Omental fat pad (tissue), 4 donors: ENCODE data around the gene MYADM. TPM values are rescaled to one million over a fixed set of nuclear protein-coding genes. Genes with fewer than 3 reads are reported as not detected.

ENCODE experiments used
- ATAC-seq: fragments of 150-250 bp; one replicate; pipeline ENCODE4 v1.9.1; 2016; ENCODE audit warnings: mild to moderate bottlenecking, moderate library complexity; ENCODE audit not compliant: low FRiP score
- DNase-seq: peaks from one replicate; pipeline ENCODE4 v3.0.0-alpha.2; 2019; ENCODE audit warnings: low spot score
- total RNA-seq, 4 donors: library from RNA; depleted of rRNA; stranded (reverse); fragments of >200 nt; gene quantifications; one replicate each; pipeline ENCODE4 v1.1.0, GENCODE V29; 2016
- TF ChIP-seq, protein P1 (sequence below), 3 donors: fragments of 450-650 bp; IDR thresholded peaks; one replicate each; pipeline ENCODE4 v1.5.1; 2016 to 2017; ENCODE audit warnings: antibody characterized with exemption in 3 of 3, mild to moderate bottlenecking in 3 of 3, moderate library complexity in 2 of 3

MYADM gene
- total RNA-seq, 4 donors from 2014 or later: 50.6 to 346 (median 97.8) TPM

- no peak for ATAC-seq
- no peak for DNase-seq
- TF ChIP-seq, protein P1, sequence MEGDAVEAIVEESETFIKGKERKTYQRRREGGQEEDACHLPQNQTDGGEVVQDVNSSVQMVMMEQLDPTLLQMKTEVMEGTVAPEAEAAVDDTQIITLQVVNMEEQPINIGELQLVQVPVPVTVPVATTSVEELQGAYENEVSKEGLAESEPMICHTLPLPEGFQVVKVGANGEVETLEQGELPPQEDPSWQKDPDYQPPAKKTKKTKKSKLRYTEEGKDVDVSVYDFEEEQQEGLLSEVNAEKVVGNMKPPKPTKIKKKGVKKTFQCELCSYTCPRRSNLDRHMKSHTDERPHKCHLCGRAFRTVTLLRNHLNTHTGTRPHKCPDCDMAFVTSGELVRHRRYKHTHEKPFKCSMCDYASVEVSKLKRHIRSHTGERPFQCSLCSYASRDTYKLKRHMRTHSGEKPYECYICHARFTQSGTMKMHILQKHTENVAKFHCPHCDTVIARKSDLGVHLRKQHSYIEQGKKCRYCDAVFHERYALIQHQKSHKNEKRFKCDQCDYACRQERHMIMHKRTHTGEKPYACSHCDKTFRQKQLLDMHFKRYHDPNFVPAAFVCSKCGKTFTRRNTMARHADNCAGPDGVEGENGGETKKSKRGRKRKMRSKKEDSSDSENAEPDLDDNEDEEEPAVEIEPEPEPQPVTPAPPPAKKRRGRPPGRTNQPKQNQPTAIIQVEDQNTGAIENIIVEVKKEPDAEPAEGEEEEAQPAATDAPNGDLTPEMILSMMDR (IDR thresholded peaks at IDR 0.05): no peak
Measured at GRCh38 chr19:53903055-53903680, 35.5 kb downstream of the MYADM start.

GRCh38 chr19:53904909-53905308, 37.2 kb downstream of the MYADM start:
- no peak for DNase-seq
- TF ChIP-seq, protein P1 (IDR thresholded peaks at IDR 0.05): no peak
- ATAC-seq: no peak

GRCh38 chr19:53905787-53906186, 38.1 kb downstream of the MYADM start:
- TF ChIP-seq, protein P1 (IDR thresholded peaks at IDR 0.05): no peak
- ATAC-seq (no peak), DNase-seq (no peak)

GRCh38 chr19:53906211-53907192, 38.8 kb downstream of the MYADM start:
- no peak for DNase-seq
- TF ChIP-seq, protein P1 (IDR thresholded peaks at IDR 0.05): peak in 1 of 3 donors; percentile 33
- ATAC-seq: no peak

DNA sequence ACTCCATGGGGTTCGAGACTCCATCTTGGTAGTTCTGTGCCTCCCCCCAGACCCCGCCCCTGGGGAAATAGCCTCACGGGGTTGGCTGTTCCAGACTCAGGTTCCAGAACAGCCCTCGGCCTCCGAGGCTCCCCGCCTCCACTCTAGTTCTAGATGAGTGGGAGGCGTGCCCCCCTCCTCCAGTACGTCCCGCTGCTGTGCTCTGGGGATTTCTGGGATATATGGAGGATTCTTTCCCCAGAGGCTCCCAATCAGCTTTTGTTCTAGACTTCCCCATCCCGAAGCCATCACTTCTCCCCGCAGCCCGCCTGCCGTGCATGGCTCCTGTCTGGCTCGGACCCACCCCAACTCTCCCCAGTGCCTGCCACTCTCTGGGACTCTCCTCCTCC, 39.5 kb downstream of the MYADM start:
- DNase-seq (no peak), ATAC-seq (no peak)
- TF ChIP-seq, protein P1 (IDR thresholded peaks at IDR 0.05): no peak

DNA sequence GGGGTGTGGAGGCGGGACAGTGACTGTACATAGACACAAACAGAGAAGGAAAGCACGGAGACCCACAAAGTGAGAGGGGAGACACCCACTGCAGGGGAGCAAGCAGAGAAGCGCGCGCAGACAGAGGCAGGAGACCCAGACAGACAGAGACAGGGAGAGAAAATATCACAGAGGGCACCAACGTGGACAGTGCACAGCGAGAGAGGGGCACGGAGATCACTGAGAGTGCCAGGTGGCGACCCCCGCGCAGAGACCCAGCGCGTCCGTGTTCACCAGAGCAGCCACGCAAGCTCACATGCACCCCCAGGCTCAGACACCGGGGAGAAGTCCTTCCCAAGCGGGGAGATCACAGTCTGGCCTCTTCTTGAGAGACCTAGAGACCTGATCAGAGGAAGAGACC, 40.0 kb downstream of the MYADM start:
- DNase-seq: no peak
- TF ChIP-seq, protein P1 (IDR thresholded peaks at IDR 0.05): no peak
- ATAC-seq: no peak
